Measurements from ENCODE around the gene CELF2. TPM values are rescaled to one million over a fixed set of nuclear protein-coding genes. Genes with fewer than 3 reads are reported as not detected.

The CELF2 gene
- total RNA-seq, 2 donors from 2014 or later: 116 to 124 TPM

DNA sequence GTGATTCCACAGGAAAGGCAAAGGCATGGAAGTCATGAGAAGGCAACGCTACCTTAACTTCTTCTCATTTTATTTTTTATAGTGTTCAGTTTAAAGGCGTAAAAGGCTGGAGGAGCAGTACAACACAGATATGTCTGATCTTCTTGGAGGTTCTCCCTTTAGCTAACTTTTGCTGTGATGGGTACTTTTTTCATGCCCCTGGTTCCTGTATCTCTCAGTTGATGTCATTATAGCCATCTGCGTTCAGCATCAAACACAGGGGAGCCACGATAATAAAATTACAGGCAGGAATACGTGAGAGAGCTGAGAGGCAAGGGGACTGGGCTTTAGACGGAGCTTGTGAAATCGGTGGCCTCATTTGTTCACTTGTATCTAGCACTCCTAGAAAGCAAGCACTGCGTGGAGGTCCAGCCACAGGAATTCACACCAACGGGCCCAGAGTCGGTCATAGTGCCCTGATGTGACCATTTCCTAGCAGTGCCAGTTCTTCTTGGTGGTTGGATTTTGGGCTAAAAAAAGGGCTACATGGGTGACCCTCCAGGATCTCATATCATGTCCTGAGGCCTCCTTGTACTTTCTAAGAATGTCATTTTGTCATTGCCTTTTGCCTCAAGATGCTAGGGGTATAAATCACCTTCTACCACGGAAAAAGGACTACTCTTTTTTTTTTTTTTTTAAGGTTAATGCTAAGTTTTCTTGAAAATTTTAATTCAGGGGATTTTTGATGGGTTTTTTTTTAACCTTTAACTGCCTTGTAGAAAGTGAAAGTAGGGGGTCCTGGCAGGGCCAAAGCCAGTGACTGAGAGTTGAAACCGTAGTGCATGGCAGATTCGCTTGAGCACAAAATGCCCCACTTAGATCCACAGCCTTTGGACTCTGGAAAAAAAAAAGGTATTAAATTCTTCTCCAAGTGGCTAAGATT, 191.5 kb downstream of the CELF2 start:
- H3K9me3 Mint-ChIP-seq: no peaks in the 10 kb centered on the region
- H3K4me3 Mint-ChIP-seq: peak overlapping the region; percentile 85 to 94
- H3K27ac Mint-ChIP-seq: peak overlapping the region; percentile 100
- DNase-seq (peak; percentile 48 to 63), ATAC-seq (replicated peaks in 1 of 2) (peak; percentile 34 to 54)
- H3K36me3 Mint-ChIP-seq (ENCODE audit: insufficient read depth in 2 of 2): peaks cover 19 to 28% of the 10 kb centered on the region in 2 donors
- H3K27me3 Mint-ChIP-seq (ENCODE audit: low read depth): no peaks in the 10 kb centered on the region
- H3K4me1 Mint-ChIP-seq (ENCODE audit: low read depth): peaks cover 100% of the 10 kb centered on the region

DNA sequence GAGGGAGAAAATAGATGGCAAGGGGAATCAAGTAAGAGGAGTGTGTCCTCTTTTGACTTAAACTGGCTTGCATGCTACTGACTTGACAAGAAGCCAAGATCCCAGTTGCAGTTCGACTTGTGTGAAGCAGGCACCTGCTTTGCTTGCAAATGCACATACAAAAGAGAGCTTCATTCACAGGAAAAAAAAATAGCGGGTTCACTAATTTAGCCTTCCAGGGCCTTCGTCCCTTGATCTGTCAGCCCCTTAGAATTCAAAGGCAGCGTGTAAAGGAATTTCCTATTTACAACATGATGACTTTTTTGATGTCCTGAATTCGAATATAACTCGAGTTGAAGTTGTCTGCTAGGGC, 192.1 kb downstream of the CELF2 start:
- DNase-seq: no peak
- peaks cover 100% of the 10 kb centered on the region for H3K4me1 Mint-ChIP-seq (ENCODE audit: low read depth)
- peak in 1 of 2 donors; percentile 3 for ATAC-seq (replicated peaks in 1 of 2)
- H3K27ac Mint-ChIP-seq: peak overlapping the region; percentile 100
- H3K36me3 Mint-ChIP-seq (ENCODE audit: insufficient read depth in 2 of 2): peaks cover 22 to 28% of the 10 kb centered on the region in 2 donors
- peak overlapping the region; percentile 85 to 94 for H3K4me3 Mint-ChIP-seq
- no peaks in the 10 kb centered on the region for H3K27me3 Mint-ChIP-seq (ENCODE audit: low read depth)
- no peaks in the 10 kb centered on the region for H3K9me3 Mint-ChIP-seq

DNA sequence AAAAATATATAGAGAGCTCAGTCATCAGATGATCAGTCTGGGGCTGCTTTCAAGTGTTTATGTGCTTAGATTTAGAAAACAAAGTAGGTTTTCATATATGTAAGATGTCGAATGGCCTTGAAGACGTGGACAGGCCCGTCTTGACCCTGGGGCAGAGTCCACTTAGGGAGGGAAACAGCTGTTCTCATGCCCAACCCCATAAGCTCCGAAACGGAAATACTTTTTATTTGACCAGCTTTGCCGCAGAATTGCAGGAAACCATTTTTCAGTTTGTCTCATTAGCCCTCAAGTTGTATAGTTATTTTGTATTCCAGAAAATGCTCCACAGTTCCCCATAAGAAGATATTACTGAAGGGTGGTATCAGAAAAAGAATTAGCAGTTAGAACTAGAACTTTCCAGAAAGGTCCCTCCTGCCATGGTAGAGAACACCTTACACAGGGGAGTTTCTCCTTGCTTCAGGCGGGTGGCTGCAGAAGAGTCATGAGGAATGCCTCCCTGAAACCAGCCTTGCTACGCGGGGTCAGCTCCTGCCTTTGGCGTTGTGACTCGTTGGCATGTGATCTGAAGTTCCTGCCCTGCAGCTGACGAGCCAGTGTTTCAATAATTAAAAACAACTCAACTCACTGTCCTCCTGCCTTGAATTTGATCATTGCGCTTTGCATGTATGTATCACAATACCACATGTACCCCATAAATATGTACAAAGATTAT, 192.7 kb downstream of the CELF2 start:
- Mint-ChIP-seq H3K36me3 (ENCODE audit: insufficient read depth in 2 of 2) (peaks cover 26 to 30% of the 10 kb centered on the region in 2 donors), H3K27ac (peak overlapping the region; percentile 100), H3K4me1 (ENCODE audit: low read depth) (peaks cover 100% of the 10 kb centered on the region), H3K27me3 (ENCODE audit: low read depth) (no peaks in the 10 kb centered on the region), H3K4me3 (peak overlapping the region; percentile 85 to 94), H3K9me3 (no peaks in the 10 kb centered on the region)
- no peak for DNase-seq
- no peak for ATAC-seq (replicated peaks in 1 of 2)

DNA sequence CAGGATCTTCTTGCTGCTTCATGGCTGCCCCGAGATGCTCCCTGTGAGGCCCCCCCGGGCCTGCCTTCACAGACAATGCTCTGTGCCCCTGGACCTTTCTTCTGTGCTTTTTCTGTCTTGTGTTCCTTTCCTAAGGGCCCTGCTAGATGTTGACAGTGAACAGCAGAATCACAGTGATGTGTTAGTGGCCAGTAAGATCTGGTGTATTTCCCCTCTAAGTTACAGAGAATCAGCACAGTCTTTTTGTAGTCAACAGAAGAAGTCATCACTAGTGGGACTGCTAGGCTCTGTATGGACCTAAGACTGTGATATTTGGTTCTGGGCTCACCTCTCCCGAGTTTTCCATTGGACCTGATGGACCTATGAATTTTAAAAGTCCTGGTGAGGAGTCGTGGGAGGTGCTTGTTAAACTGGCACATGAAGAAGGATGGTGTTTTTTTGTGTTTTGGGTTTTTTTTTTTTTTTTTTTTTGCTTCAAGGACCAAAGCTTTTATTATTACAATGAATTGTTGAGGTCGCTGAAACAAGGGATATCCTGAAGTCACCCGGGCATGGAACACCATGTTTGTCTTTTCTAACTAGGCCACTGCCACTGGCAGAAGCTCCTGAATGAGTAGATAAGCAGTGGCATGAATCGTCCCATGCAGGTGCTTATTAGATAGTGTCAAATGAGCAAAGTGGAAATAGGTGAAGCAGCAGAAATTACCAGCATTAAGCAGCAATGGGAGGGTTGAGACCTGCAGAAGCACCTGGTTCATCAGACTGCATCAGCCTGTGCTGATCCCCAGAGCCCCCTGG, 194.8 kb downstream of the CELF2 start:
- peaks cover 21 to 35% of the 10 kb centered on the region in 2 donors for H3K36me3 Mint-ChIP-seq (ENCODE audit: insufficient read depth in 2 of 2)
- peak overlapping the region; percentile 85 to 94 for H3K4me3 Mint-ChIP-seq
- H3K9me3 Mint-ChIP-seq: no peaks in the 10 kb centered on the region
- peaks cover 100% of the 10 kb centered on the region for H3K4me1 Mint-ChIP-seq (ENCODE audit: low read depth)
- H3K27ac Mint-ChIP-seq: peak overlapping the region; percentile 100
- ATAC-seq (replicated peaks in 1 of 2): peak; percentile 43 to 58
- no peaks in the 10 kb centered on the region for H3K27me3 Mint-ChIP-seq (ENCODE audit: low read depth)
- no peak for DNase-seq

DNA sequence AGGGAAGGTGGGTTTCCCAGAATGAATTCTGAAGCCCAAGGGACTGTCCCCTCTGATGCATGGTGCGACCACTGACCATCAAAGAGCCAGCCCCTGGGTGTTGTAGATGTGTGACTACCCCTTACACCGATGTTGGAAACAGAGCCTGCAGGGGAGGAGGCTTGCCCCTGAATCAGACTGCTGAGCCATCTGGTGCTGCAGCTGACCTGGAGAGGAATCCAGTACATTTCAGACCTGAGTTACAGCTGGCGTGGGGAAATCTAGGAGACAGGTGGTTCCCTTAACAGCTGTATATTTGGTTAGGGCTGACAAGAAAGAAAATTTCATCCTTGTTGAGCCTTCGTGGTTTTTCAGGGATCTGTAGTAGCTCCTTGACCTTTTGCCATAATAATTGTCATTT, 195.5 kb downstream of the CELF2 start:
- Mint-ChIP-seq H3K4me1 (ENCODE audit: low read depth) (peaks cover 100% of the 10 kb centered on the region), H3K27me3 (ENCODE audit: low read depth) (no peaks in the 10 kb centered on the region), H3K4me3 (peak overlapping the region; percentile 85 to 94), H3K9me3 (no peaks in the 10 kb centered on the region), H3K36me3 (ENCODE audit: insufficient read depth in 2 of 2) (peaks cover 17 to 34% of the 10 kb centered on the region in 2 donors), H3K27ac (peak overlapping the region; percentile 100)
- peak in 1 of 2 donors; percentile 8 for ATAC-seq (replicated peaks in 1 of 2)
- DNase-seq: no peak

DNA sequence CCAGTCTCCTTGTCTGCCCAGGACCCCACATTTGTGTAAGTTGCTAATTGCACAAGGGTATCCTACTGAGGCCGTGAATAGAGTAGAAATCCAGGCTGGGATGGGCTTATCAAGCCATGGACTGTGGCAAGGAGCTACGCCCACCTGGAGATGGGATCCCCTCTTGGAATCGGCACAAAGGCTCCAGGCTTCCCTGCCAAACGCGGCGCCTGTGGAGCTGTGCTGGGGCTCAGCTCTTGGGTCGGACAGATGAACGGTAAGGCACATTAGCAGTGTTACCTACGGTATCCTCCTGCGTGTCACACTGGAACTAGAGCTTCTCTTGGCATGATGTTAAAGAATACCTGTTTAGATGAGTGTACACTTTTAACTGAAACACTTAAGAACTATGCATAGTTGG, 196.7 kb downstream of the CELF2 start:
- H3K27ac Mint-ChIP-seq: peak overlapping the region; percentile 100
- peaks cover 100% of the 10 kb centered on the region for H3K4me1 Mint-ChIP-seq (ENCODE audit: low read depth)
- H3K9me3 Mint-ChIP-seq: no peaks in the 10 kb centered on the region
- H3K27me3 Mint-ChIP-seq (ENCODE audit: low read depth): no peaks in the 10 kb centered on the region
- H3K4me3 Mint-ChIP-seq: peak overlapping the region in 1 of 2 donors; percentile 59
- ATAC-seq (replicated peaks in 1 of 2) (no peak), DNase-seq (no peak)
- H3K36me3 Mint-ChIP-seq (ENCODE audit: insufficient read depth in 2 of 2): peaks cover 18 to 34% of the 10 kb centered on the region in 2 donors

DNA sequence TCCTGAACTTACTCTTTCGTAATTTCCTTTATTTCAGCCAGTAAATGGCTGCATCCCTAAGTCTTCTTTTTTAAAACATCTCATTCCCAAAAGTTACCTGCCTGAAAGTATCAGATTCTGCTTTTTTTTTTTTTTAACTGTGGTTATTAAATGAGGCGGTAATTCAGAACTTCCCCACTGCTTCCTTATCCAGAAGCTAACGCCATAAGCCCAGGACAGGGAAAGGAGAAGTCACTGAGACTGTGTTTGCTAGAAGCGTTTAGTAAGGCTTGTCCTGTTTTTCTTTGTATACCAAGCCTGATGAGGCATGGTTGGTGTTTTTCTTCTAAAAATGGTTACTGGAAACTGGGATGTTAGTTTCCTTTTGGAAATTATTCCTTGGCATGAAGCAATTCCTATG, 197.8 kb downstream of the CELF2 start:
- no peak for ATAC-seq (replicated peaks in 1 of 2)
- DNase-seq: no peak
- peak overlapping the region; percentile 100 for H3K27ac Mint-ChIP-seq
- H3K36me3 Mint-ChIP-seq (ENCODE audit: insufficient read depth in 2 of 2): peaks cover 24 to 40% of the 10 kb centered on the region in 2 donors
- H3K9me3 Mint-ChIP-seq: no peaks in the 10 kb centered on the region
- H3K4me3 Mint-ChIP-seq: peak overlapping the region in 1 of 2 donors; percentile 59
- H3K27me3 Mint-ChIP-seq (ENCODE audit: low read depth): no peaks in the 10 kb centered on the region
- peaks cover 100% of the 10 kb centered on the region for H3K4me1 Mint-ChIP-seq (ENCODE audit: low read depth)

DNA sequence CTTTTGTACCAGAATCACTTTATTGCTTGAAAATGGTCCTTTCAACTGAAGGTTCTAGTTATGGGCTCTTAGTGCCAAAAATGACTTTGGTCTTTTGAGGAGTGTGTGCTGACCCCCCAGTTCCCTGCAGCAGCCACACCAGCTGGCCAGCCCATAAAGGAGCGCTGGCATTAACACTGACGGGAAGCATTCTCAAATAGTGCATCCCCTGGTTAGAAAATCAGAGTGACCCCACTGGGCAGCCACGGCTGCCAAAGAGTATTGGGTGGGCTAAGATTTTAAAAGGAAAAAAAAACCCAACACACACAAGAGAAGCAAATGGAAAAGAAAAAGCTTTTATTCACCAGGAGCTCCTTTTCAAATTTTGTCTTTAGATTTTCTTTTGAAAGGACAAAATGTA, 199.8 kb downstream of the CELF2 start:
- H3K9me3 Mint-ChIP-seq: no peaks in the 10 kb centered on the region
- peak overlapping the region; percentile 100 for H3K27ac Mint-ChIP-seq
- H3K4me3 Mint-ChIP-seq: peak overlapping the region; percentile 33 to 81
- ATAC-seq (replicated peaks in 1 of 2) (no peak), DNase-seq (no peak)
- H3K4me1 Mint-ChIP-seq (ENCODE audit: low read depth): peaks cover 99% of the 10 kb centered on the region
- peaks cover 20 to 45% of the 10 kb centered on the region in 2 donors for H3K36me3 Mint-ChIP-seq (ENCODE audit: insufficient read depth in 2 of 2)
- H3K27me3 Mint-ChIP-seq (ENCODE audit: low read depth): no peaks in the 10 kb centered on the region

DNA sequence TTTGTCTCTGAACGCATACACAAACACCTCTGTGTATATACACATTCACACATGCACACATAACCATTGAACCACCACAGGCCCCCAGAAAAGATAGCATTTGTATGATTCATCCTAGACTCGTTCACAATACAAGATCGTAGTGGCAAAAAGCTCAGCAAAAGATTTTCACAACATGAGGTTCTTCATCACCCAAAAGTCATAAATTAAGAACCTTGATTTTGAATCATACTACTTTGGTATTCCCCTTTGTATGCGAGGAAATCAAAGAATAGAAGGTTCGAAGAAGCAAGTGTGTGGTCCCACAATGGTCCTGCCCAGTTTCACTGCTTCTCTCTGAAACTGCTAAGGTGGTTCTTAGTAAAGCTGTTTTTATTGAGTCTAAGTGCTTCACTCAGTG, 200.7 kb downstream of the CELF2 start:
- DNase-seq (peak in 1 of 2 donors; percentile 69), ATAC-seq (replicated peaks in 1 of 2) (peak; percentile 93 to 96)
- peaks cover 98% of the 10 kb centered on the region for H3K4me1 Mint-ChIP-seq (ENCODE audit: low read depth)
- no peaks in the 10 kb centered on the region for H3K9me3 Mint-ChIP-seq
- H3K27ac Mint-ChIP-seq: peak overlapping the region; percentile 100
- peak overlapping the region; percentile 63 to 81 for H3K4me3 Mint-ChIP-seq
- H3K36me3 Mint-ChIP-seq (ENCODE audit: insufficient read depth in 2 of 2): peaks cover 20 to 43% of the 10 kb centered on the region in 2 donors
- no peaks in the 10 kb centered on the region for H3K27me3 Mint-ChIP-seq (ENCODE audit: low read depth)

DNA sequence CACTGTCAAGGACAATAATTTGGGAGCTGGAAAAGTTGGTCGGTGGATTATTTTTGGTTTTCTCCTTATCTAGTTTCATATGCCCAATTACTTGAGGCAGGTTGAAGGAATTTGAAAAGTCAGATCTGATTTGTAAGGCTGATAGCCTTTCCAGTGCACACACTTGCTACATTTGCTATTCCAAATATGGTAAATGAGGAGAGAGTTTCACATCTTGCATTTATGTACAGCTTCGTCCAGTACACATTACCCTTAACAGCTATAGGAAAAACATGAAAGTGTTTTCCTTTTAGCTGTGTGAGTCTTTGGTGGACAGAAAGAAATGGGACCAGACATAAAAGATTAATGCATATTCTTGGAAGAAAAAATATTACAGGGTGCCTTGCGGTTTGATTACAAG, 201.8 kb downstream of the CELF2 start:
- no peak for DNase-seq
- no peak for ATAC-seq (replicated peaks in 1 of 2)
- peaks cover 96% of the 10 kb centered on the region for H3K4me1 Mint-ChIP-seq (ENCODE audit: low read depth)
- peak overlapping the region; percentile 100 for H3K27ac Mint-ChIP-seq
- H3K4me3 Mint-ChIP-seq: peak overlapping the region; percentile 63 to 81
- H3K9me3 Mint-ChIP-seq: no peaks in the 10 kb centered on the region
- H3K27me3 Mint-ChIP-seq (ENCODE audit: low read depth): no peaks in the 10 kb centered on the region
- H3K36me3 Mint-ChIP-seq (ENCODE audit: insufficient read depth in 2 of 2): peaks cover 20 to 45% of the 10 kb centered on the region in 2 donors

DNA sequence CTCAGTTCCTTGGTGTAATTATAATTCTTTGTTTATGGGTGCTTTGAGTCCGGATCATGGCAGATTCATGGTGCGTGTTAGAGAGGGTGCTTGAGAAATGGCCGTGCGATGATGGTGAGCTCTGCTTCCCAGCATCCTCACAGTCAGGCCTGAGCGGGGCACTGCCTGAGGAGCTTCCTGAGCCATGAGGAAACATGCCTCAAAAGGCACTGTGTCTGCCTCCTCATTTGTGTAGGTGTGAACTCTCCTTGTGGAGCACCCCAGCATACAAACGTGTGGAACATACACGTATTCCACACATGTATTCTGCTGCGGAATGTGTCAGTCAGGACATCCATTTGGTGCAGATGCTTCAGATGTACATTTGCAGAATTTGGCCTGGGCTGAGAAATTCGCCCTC, 205.4 kb downstream of the CELF2 start:
- Mint-ChIP-seq H3K27me3 (ENCODE audit: low read depth) (no peaks in the 10 kb centered on the region), H3K4me1 (ENCODE audit: low read depth) (peaks cover 96% of the 10 kb centered on the region), H3K27ac (peak overlapping the region; percentile 43), H3K36me3 (ENCODE audit: insufficient read depth in 2 of 2) (peaks cover 18 to 35% of the 10 kb centered on the region in 2 donors), H3K4me3 (no peak overlapping the region), H3K9me3 (no peaks in the 10 kb centered on the region)
- DNase-seq: no peak
- no peak for ATAC-seq (replicated peaks in 1 of 2)

DNA sequence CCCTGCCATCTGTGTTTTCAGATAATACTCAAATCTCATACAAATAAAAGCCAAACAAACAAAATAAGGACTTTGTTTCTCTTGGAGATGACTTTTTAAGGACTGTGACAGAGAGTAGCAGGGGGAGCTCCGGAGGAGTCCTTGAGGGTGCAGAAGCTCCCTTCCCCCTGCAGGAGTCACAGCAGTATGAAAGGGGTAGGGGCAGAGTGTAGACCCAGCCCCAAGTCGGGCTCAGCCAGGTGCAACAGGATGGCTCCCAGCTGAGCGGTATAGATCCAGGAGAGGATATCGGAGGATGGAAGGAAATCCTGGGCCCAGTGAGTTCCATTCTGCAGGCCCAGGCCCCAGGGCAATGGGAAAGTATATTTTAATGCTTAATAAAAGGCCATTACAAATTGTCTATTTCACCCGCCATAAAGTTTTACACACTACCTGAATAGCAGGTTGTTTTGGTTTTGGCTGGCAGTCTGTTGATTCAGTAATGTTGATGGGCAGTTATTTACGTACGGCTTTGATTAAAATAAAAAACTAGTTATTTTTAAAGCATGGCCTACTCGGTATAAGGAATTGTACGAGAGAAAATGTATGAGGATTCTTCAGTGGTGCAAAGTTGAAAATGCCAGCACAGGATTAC, 206.0 kb downstream of the CELF2 start:
- Mint-ChIP-seq H3K4me3 (no peak overlapping the region), H3K27ac (peak overlapping the region; percentile 66), H3K36me3 (ENCODE audit: insufficient read depth in 2 of 2) (peaks cover 18 to 34% of the 10 kb centered on the region in 2 donors), H3K9me3 (no peaks in the 10 kb centered on the region), H3K27me3 (ENCODE audit: low read depth) (no peaks in the 10 kb centered on the region), H3K4me1 (ENCODE audit: low read depth) (peaks cover 96% of the 10 kb centered on the region)
- no peak for DNase-seq
- ATAC-seq (replicated peaks in 1 of 2): no peak
